Measurements from ENCODE around the gene PKDCC. TPM values are rescaled to one million over a fixed set of nuclear protein-coding genes. Genes with fewer than 3 reads are reported as not detected.
A peak's percentile ranks its signal among the peaks of the same experiment; 100 is the strongest.

PKDCC gene
- total and polyA plus RNA-seq, 2 donors (not counting 1 experiment from before 2014, with no cell fraction given) = 0.20 to 0.82 TPM

GRCh38 chr2:42045848-42046748, 1.7 kb upstream of the PKDCC start:
- H3K4me3 Mint-ChIP-seq = peak overlapping the region; percentile 45
- H3K9me3 ChIP-seq (ENCODE audit: control extremely low read depth in 1 of 3, control insufficient read depth in 2 of 3, insufficient read depth in 1 of 3, low read length in 2 of 3) = no peaks in the 10 kb centered on the region
- H2AFZ ChIP-seq (ENCODE audit: insufficient read depth, low read depth, low read length, poor library complexity, severe bottlenecking) = no peak overlapping the region
- H3K27me3 Mint-ChIP-seq = peaks cover 59% of the 10 kb centered on the region
- no peaks in the 10 kb centered on the region for H3K36me3 ChIP-seq (replicated peaks in 1 of 2; ENCODE audit: control extremely low read depth in 1 of 2, control insufficient read depth in 1 of 2, extremely low read depth in 1 of 2, insufficient read depth in 2 of 2, low read length in 1 of 2)
- POLR2A ChIA-PET = no interaction called here
- no peak for DNase-seq
- no peak overlapping the region for H3K4me3 ChIP-seq (ENCODE audit: control extremely low read depth in 1 of 5, extremely low read depth in 1 of 5, insufficient read depth in 1 of 5, low read depth in 2 of 5, low read length in 4 of 5)
- intact Hi-C loops (cut with micrococcal nuclease) = no loop called here
- H3K4me1 ChIP-seq (ENCODE audit: control insufficient read depth in 2 of 2, insufficient read depth in 2 of 2, low read length in 2 of 2) = peaks cover 12 to 13% of the 10 kb centered on the region in 2 donors
- ATAC-seq (ENCODE audit: low read depth) = no peak
- H3K27ac Mint-ChIP-seq = no peak overlapping the region
- peaks cover 7% of the 10 kb centered on the region for H3K4me1 Mint-ChIP-seq
- WGBS (ENCODE audit: insufficient coverage) = 90% methylated on average over 9 of the region's 12 CpGs
- H3K27ac ChIP-seq (ENCODE audit: low read length in 2 of 2) = no peak overlapping the region
- H3K4me2 ChIP-seq (replicated peaks; ENCODE audit: low read depth, low read length, poor library complexity, severe bottlenecking) = no peak overlapping the region
- H3K27me3 ChIP-seq (replicated peaks in 1 of 4; ENCODE audit: control extremely low read depth in 1 of 4, control insufficient read depth in 3 of 4, insufficient read depth in 4 of 4, low read length in 3 of 4) = peaks cover 0 to 60% (median 14%) of the 10 kb centered on the region in 4 experiments
- CTCF ChIA-PET = no interaction called here
- H3K9me3 Mint-ChIP-seq (ENCODE audit: insufficient read depth) = no peaks in the 10 kb centered on the region
- no peak overlapping the region for H3K9ac ChIP-seq (ENCODE audit: low read length)
- H3K79me2 ChIP-seq (ENCODE audit: control insufficient read depth, insufficient read depth, low read length) = no peaks in the 10 kb centered on the region
- TF ChIP-seq CTCF (IDR thresholded peaks at IDR 0.05) = no peak
- no peak for TF ChIP-seq EZH2 (IDR thresholded peaks at IDR 0.05; ENCODE audit: borderline replicate concordance, insufficient read depth, low read depth, low read length, poor library complexity, severe bottlenecking)
- no peaks in the 10 kb centered on the region for H4K20me1 ChIP-seq (ENCODE audit: control insufficient read depth, insufficient read depth, low read length, poor library complexity, severe bottlenecking)
